NCI-H2081 treated with DMSO at 0.1 percent for 48 hours (cell line): ENCODE measurements around the gene OTUB2.

Source experiments
- DNase-seq: peaks from one replicate; lab custom pipeline; 2025; lab: John Stamatoyannopoulos, UW

The OTUB2 gene

DNA sequence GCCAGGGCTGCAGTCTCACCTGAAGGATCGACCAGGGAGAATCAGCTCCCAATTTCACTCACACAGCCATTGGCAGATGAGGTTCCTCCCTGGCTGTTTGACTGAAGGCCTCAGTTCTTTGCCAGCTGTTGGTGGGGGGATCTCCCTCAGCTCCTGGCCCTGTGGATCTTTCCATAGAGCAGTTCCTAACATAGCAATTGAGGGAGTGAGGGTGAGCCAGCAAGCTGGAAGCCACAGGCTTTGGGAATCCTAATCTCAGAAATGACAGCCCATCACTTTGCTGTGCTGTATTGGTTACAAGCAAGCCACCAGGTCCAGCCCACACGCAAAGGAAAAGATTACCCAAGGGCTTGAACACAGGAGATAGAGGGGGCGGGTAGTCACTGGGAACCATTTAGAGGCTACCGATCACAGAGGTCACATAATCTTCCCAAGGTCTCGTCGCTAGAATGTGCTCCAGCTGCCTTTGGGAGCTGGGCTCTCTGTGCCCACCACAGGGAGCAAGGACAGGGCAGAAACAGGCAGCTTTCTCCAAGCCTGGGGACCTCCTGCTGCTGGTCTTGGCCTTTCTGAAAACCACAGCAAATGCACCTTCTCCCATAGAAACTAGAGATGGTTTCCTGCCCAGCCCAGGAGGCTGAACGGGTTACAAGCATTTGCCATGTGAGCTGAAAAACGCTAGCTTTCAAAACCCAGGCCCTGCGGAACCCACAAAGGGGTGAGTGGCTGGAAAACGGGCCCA, 4.6 kb upstream of the OTUB2 start:
- DNase-seq, result no peak

DNA sequence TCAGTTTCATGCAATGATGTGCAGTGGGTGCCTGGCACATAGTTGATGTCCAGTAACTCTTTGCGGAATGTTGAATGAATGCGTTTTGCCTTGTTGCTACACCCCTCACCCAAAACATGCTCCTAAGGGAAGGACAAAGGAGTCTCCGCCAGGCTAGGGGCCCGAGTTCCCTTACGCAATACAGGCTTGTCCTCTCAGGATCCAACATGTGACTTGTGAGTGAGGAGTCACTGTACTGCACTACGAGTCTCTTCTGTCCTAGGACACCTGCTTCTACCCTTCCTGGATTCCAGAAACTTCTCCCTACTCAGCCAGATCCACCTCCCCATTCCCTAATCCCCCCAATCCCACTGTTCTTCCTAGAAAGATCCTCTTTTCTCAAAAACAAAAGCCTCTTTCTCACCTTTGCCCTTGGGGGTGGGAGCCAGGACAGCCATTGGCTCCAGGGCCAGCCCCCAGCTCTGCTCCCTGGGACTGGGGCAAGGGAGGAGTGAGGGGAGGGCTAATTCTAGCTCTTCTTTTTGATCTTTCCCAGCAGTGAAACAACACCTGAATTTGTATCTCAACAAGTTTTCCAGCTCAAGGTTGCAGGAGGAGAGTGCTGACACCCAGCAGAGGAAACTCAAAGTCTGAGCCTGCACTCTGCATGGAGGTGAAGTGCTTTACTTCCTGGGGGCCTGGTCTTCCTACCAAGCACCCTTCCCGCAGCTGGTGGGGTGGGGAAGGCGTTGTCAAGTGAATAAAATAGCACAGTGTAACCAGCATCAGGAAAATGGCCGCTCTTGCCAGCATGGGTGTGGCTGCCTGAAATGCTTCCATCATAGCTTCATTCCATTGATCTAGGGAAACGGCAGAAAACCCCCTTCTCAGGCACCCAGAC, 3.4 kb upstream of the OTUB2 start:
- no peak for DNase-seq

DNA sequence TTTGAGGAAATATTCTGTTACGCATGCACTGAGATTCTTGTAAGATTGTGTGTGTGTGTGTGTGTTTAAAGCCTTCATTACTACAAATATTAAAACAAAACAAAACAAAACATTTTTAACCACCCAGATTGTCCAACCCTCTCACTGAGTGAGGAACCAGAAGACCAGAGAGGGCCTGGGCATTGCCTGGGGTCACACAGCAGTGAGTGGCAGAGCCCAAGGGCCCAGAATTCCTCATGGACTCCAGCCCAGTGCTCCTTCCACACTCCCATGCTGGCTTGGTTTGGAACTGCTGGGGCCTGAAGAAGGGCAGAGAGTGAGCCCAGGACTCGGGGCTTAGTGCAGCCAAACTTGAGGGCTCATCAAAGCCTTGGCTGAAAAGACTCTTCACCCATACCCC, 1.6 kb upstream of the OTUB2 start:
- DNase-seq, result no peak

DNA sequence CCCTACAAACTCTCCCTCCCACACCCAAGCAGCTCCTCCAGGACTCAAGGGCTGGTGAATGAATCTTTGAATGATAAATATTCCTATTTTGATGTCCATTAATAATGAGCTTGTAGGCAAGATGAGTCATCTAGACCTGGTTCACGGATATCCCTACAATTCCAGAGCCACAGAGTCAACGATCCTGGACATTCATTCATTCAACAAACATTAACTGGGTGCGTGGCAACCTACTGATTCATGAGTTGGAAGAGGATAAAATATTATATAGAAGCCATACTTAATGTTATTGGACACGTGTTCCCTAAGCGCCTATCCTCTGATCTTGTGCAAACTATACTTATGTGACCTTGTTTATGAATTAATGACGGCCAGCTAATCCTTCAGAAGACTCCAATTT, 420 bp upstream of the OTUB2 start:
- DNase-seq, result no peak

DNA sequence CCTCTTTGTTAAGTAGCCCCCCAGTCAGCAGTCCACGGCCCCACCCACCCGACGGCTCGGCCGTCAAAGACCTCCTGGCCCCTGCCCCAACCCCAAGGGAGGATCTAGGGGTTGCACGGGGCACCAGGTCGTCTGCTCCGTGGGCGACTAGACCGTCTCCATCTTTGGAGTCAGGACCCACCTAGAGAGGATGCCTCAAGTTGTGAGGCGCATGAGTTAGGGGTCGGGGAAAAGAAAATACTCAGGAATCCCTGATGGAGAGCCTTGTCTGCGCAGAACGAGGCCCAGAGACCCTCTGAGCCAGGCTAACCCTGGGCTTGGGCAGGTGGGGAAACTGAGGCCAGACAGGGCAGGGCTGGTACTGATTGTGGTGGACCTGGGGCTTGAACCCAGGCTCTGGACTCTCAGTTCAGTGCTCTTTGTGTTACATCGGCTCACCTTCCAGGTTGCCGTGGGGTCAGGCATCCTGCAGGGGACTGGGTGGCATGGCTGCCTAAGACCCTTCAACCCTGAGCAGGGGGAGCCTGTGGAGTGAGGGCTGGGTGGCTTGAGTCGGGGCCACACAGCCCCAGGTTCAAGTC, 839 bp downstream of the OTUB2 start:
- no peak for DNase-seq

DNA sequence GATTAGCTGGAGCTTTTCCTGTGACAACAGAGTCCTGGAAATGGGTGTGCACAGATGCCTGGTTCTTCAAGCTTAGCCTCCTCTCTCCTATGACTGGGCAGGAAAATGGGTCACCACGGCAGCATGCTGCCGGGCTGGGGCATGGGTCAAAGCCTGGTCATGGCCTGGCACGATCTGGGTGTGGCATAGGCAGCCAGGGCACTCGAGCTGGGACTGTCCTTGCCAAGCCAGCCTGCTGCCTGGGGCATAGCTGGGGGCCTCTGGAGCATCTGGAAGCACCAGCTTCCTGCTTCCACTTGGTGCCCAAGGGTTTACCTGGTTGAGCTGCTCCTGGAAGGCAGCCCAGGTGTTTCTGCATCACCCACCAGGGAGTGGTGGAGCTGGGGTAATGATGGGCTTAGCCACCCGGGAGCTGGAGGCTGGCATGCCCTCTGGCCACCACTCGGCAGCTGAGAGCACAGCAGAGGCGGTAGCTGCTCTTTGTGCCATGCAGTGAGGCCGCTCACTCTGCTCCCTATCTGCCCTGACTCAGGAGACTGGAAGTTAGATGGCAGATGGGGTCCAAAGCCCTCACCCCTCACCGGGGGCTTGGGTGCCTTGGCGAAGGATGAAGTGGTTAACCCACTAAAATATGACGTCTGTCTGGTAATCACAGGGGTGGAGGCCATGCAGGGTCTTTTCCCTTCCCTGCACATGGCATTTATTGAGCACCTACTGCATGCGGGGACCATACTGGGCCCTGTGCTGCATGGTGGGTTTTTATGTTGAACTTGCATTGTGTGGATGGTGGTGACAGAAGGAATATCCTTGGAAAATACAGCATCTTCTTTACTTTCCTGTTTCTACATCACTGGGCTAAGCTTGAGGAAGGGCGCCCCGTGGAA, 1.7 kb downstream of the OTUB2 start:
- DNase-seq, result no peak

DNA sequence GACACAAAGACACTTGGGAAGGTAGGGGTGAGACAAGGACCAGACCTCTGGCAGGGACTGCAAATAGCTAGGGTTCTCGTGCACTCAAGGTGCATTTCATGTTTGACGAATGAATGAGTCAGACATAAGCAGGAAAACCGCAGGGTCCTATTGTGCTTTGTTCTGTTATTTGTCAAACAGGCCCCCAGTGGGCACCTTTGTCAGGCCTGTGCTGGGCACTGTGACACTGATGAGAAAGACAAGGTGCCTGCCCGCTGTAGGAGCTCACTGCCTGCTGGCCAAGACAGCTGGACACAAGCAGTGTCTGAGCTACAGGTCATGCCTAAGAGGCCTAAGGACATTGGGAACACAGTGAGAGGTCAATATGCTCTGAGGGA, 2.3 kb downstream of the OTUB2 start:
- DNase-seq, result no peak

DNA sequence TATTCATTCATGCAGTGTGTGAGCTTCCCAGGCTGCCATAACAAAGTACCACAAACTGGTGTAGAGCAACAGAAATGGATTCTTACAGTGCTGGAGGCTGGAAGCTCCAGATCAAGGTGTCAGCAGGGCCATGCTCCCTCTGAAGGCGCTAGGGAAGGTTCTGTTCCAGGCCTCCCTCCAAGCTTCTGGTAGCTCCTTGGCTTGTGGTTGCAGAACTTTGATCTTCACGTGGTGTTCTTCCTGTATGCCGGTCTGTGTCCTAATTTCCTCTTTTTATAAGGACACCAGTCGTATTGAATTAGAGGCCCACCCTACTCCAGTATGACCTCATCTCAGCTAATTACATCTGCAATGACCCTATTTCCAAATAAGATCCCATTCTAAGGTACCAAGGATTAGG, 3.1 kb downstream of the OTUB2 start:
- no peak for DNase-seq

DNA sequence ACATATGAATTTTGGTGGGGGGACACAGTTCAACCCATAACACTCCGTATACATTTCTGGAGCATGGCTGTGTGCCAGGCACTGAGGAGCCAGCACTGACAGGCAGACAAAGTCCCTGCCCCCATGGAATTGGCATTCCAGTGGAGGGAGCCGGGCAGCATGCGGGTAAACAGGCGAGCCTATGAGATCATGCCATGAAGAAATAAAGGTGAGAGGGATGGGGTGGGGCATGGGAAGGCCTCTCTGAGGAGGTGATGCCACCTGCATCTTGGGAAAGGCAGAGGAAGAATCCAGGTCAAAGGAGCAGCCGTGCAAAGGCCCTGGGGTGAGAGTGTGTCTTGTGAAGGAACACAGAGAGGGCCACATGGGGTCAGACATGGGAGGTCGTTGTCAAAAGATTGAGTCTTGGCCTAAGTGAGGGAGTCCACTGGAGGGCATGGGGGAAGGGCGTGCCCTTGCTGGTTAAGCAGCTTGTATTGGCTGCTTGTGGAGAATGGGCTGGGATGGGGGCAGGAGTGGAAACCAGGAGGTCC, 3.6 kb downstream of the OTUB2 start:
- no peak for DNase-seq

DNA sequence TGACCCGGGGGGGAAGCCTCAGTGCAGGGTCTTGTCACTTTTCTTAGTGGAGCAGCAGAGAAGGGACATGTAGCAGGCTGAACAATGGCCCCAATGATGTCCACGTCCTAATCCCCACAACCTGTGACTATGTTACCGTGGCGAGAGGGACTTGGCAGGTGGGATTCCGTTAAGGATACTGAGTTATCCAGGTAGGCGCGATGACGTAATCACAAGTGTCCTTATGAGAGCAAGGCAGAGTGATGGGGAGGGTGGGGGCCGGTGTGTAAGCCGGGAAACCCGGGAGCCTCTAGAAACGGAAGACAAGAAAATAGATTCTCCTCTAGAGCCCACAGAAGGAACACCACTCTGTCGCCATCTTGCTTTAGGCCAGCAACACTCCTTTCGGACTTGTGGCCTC, 4.4 kb downstream of the OTUB2 start:
- DNase-seq, result no peak

DNA sequence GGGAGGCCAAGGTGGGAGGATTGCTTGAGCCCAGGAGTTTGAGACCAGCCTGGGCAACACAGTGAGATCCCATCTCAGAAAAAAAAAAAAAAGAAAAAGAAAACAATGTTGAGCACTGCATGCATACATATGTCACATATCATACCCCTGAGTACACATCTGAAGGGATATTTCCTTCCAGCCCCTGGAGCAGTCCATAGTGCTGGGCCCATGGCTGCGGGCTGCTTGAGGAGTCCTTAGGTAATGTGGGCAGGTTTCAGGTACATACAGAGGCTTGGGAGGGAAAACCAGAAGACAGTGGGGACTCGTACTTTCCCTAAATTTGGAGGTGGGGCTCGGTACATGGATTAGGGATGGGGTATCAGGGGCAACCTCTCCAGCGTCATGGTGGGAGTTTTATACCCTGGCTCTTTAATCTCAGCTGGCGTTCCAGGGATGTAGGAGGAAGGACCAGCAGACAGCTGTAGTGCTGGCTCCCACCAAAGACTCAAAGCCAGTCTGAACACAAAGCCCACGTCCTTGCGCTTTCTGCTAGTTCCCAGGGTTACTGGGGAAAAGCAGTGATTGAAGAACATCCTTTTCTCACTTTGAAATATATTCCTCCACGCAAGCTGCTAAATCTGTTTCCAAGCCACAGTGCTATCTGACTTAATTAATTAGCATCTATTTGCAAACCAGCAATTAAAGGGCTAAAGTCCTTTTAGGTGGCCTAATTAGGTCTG, 5.2 kb downstream of the OTUB2 start:
- no peak for DNase-seq

DNA sequence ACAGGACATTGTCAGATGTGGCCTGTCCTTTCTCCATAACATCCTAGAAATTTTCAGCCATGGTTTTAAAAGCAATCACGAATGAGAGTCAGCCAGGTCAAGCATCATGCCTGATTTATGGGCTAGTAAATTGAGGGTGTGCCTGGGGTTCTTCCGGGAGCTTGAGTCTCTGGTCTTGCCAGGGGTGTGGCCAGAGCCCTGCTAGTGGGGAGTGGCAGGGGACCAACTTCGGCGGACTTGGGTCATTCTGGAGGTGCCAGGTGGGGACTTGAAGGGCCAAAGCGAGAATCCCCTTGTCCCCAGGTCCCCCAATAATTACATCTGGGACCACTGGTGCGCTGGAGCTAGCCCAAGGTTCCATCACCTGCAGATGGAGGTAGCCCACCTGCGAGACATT, 5.7 kb downstream of the OTUB2 start:
- no peak for DNase-seq

DNA sequence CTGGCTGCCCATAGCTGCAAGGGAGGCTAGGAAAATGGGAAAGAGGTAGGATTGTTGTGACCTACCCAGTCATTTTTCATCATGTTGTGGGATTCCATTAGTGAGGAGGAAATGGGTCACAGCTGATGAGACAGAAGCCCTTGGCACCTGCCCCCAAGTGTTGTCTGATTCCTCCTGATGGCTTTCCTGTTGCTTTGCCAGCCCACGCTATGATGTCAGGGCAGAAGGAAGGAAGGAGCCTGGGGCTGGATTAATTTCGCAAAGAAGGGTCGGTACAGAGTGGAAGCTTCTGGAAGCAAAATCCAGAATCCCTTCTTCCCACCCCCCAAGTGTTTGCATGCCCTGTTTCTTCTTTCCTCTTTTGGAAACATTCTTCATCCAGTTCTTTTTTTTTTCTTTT, 8.7 kb downstream of the OTUB2 start:
- DNase-seq, result no peak

DNA sequence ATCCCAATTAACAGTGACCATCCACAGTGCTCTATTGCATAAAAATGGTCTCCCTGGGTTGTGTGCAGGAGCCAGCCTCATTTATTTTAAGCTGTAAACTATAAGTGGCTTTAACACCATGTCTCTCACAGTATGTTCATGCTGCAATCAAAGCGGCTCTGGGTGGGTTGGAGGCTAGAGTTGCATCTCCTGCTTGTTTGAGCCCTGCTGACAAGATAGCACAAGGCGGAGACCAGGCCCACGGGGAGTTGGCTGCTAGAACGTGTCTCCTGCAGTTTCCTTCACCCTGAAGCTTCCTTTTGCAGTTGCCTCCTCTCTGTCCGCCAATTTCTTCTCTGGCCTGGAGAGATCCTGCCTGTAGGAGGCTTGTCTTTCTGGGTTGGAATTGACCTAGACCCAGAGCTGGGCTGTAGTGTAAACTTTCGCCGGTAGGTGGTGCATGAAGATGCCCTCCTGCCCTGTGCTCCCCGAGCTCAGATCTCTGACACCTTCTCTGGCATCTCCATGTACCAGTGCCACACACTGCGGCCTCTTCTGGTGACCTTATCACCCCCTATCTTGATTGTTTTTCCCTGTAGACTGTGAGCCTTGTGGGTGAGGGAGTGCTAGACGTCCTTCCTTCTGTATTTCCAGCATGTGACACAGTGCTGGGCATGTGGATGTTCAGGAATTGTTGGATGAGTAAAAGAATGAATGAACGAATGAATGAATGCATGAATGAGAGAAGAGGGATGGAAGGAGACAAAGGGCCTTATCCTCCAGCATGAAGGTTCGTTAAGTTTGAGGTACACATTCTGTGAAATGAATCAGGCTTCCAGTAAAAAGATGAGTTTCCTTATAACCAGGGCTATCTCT, 10.4 kb downstream of the OTUB2 start:
- no peak for DNase-seq

DNA sequence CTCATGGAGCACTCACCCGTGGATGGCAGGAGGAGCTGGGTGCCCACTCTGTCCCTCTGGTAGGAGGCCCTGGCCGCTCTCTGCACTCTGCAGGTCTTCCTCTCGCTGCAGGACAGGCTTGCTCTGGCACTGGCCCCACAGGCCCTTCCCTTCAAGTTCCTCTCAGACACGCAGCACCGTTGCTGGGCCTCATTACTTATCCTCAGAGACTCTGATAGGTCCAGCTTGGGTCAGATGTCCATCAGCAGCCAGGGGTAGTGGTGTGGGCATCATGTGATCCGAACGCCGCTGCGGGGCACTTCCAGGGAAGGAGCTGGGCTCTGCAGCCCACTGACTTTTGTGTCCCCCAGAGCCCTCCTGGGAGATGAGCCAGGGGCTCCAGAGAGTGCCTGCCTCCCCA, 11.8 kb downstream of the OTUB2 start:
- no peak for DNase-seq

DNA sequence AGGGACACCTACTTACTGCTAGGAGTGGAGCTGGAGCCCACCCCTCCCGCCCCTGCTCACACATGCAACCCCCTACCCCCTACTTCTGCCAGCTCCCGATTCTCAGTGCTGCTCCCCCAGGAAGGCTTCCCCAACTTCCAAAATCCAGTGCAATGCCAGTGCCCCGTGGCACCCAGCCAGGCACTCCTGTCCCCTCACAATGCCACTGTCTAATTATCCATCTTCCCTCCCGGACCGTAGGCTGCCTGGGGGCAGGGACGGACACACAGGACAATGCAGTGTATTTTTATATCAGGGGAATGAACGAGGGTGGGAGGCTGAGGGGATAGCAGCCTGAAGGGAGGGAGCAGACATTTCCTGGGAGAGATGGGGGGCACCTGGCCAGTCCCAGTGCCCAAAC, 12.4 kb downstream of the OTUB2 start:
- DNase-seq, result no peak

DNA sequence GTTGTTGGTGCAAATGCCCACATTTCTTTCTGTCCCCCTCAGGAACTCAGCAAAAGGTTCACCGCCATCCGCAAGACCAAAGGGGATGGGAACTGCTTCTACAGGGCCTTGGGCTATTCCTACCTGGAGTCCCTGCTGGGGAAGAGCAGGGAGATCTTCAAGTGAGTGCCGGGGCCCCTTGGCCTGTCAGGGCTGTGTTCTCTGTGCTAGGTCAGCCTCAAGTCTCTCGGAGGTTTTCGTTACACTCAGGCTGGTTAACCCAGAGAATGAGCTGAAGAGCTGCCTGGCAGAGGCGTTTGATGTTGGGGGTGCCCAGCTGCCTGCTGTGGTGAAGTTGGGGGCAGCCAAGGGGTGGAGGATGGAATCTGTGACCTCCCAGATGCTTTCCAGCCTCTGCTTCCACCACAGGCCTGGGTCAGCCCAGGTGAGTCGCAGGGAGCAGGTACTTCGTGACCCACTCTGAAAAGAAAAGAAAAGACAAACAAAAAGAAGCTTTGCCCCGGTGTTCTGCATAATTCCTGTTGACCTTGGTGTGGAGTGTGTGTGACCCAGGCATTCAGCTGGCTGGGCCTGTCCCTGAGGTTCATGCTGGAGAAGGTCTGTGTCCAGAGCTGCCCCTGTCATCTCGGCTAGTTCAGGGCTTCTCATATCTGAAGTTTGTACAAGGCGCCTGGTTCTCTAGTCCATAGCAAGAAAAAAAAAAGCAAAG, 12.9 kb downstream of the OTUB2 start:
- no peak for DNase-seq

DNA sequence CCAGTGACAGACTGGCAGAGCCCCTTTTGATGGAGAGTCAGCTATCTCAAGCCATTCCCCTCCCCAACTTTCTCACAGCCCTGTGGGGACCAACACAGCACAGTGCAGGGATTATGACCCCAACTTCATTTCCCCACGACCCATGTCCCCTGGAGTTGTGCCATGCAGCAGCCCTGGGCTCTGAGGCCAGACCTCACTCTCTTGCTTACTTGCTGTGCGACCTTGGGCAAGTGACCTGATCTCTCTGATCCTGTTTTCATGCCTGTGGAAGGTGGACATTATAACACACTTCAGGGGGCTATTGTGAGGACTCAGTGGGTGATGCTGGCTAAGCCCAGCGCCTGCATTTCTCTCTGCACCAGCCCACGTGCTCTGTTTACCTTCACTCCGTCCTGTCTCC, 14.1 kb downstream of the OTUB2 start:
- no peak for DNase-seq

DNA sequence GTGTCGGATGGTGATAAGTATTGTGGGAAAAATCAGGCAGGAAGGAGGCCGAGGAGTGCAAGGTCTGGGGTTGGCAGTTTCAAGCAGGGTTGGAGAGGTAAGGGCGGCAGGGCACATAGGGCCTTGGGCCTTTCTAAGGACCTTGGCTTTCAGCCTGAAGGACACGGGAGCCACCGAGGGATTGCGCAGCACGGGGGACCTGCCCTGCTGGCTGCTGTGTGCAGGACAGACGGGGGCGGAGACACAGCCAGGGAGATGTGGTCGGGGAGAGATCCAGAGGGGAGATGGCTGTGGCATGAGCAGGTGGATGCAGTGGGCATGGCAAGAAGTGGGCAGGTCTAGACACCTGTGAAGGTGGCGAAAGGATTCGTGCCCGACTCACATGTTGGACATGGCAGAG, 14.7 kb downstream of the OTUB2 start:
- DNase-seq, result no peak
